Neuronal stem cell (in vitro differentiated cells): ENCODE measurements around the gene ZNF764.
"Not testable (repeated sequence)": the region's sequence is repeated elsewhere in the genome, so short reads cannot be mapped to it uniquely, and the experiment has no call there.

Source experiments
- DNase-seq: peaks from one replicate; pipeline ENCODE4 v3.0.0-alpha.2; 2013; ENCODE audit warnings: low spot score
- H2AFZ ChIP-seq: one replicate; pipeline ENCODE4 v1.6.1; 2013; ENCODE audit warnings: mild to moderate bottlenecking, low read length, inconsistent platforms
- H2AK5ac ChIP-seq: 2 replicates; pipeline ENCODE4 v1.6.1; 2013; ENCODE audit warnings: low read depth, mild to moderate bottlenecking, inconsistent platforms, low read length, moderate library complexity, mixed read lengths
- H2BK120ac ChIP-seq: 2 replicates; pipeline ENCODE4 v1.6.1; 2013; ENCODE audit warnings: low read depth, mild to moderate bottlenecking, inconsistent platforms, low read length, moderate library complexity, mixed read lengths
- H2BK12ac ChIP-seq: one replicate; pipeline ENCODE4 v1.6.1; 2013; ENCODE audit warnings: low read length, inconsistent platforms
- H2BK15ac ChIP-seq: 2 replicates; pipeline ENCODE4 v1.6.1; 2013; ENCODE audit warnings: mild to moderate bottlenecking, low read length, inconsistent platforms, mixed read lengths
- H2BK5ac ChIP-seq: one replicate; pipeline ENCODE4 v1.6.1; 2013; ENCODE audit warnings: inconsistent platforms, mild to moderate bottlenecking, low read length, moderate library complexity
- H3K14ac ChIP-seq: one replicate; pipeline ENCODE4 v1.6.1; 2013; ENCODE audit warnings: low read length, inconsistent platforms
- H3K18ac ChIP-seq: 2 replicates; pipeline ENCODE4 v1.6.1; 2013; ENCODE audit warnings: low read length, inconsistent platforms
- H3K23ac ChIP-seq: 2 replicates; pipeline ENCODE4 v1.6.1; 2013; ENCODE audit warnings: low read depth, mild to moderate bottlenecking, mixed read lengths, low read length, inconsistent platforms; ENCODE audit not compliant: poor library complexity
- H3K27ac ChIP-seq: replicated peaks from 3 replicates; pipeline ENCODE4 v1.5.1; 2013; ENCODE audit warnings: low read length, inconsistent platforms
- H3K27me3 ChIP-seq, 3 experiments: 2 replicates each; pipeline ENCODE4 v1.6.1; 2013; ENCODE audit warnings: low read length in 3 of 3, mild to moderate bottlenecking in 2 of 3, inconsistent platforms in 1 of 3, low read depth in 1 of 3, mixed read lengths in 1 of 3, moderate library complexity in 1 of 3; ENCODE audit not compliant: control insufficient read depth in 3 of 3, insufficient read depth in 3 of 3
- H3K36me3 ChIP-seq, 2 donors: replicated peaks in 1 of 2; 2 replicates each; pipeline ENCODE4 v1.6.1; 2013; ENCODE audit warnings: low read length in 2 of 2; ENCODE audit not compliant: control insufficient read depth in 2 of 2, insufficient read depth in 2 of 2
- H3K4ac ChIP-seq: 2 replicates; pipeline ENCODE4 v1.6.1; 2013; ENCODE audit warnings: inconsistent platforms, mild to moderate bottlenecking, low read length, moderate library complexity
- H3K4me1 ChIP-seq, 2 donors: 1 replicate in 1 of 2; 2 replicates in 1 of 2; pipeline ENCODE4 v1.6.1; 2013; ENCODE audit warnings: low read length in 2 of 2, low read depth in 1 of 2; ENCODE audit not compliant: control insufficient read depth in 2 of 2, insufficient read depth in 1 of 2
- H3K4me2 ChIP-seq: one replicate; pipeline ENCODE4 v1.6.1; 2013; ENCODE audit warnings: mild to moderate bottlenecking, low read length, inconsistent platforms; ENCODE audit not compliant: insufficient read depth, poor library complexity, severe bottlenecking
- H3K4me3 ChIP-seq, 2 donors: 2 replicates each; pipeline ENCODE4 v1.5.1; 2013; ENCODE audit warnings: low read length in 2 of 2, mild to moderate bottlenecking in 2 of 2, inconsistent platforms in 1 of 2, moderate library complexity in 1 of 2
- H3K79me1 ChIP-seq: one replicate; pipeline ENCODE4 v1.6.1; 2013; ENCODE audit warnings: low read depth, mild to moderate bottlenecking, inconsistent platforms, low read length, moderate library complexity
- H3K9ac ChIP-seq: one replicate; pipeline ENCODE4 v1.6.1; 2013; ENCODE audit warnings: mild to moderate bottlenecking, low read depth, low read length, inconsistent platforms; ENCODE audit not compliant: poor library complexity
- H3K9me3 ChIP-seq, 2 donors: replicated peaks in 1 of 2; 2 replicates each; pipeline versions ENCODE3 to v1.6.1; 2013; ENCODE audit warnings: low read length in 2 of 2, mild to moderate bottlenecking in 2 of 2, inconsistent platforms in 1 of 2, low read depth in 1 of 2, mixed read lengths in 1 of 2, moderate library complexity in 1 of 2; ENCODE audit not compliant: control insufficient read depth in 2 of 2, insufficient read depth in 1 of 2
- H4K8ac ChIP-seq: one replicate; pipeline ENCODE4 v1.6.1; 2013; ENCODE audit warnings: low read depth, mild to moderate bottlenecking, inconsistent platforms, low read length, moderate library complexity
- H4K91ac ChIP-seq: one replicate; pipeline ENCODE4 v1.6.1; 2013; ENCODE audit warnings: low read length, low read depth, mild to moderate bottlenecking, inconsistent platforms; ENCODE audit not compliant: poor library complexity
- WGBS, 2 donors: extraction: QIAGEN DNeasy Blood & Tissue Kit; methylation state at CpG; one replicate each; pipeline ENCODE4 v1.1.7; 2013; ENCODE audit warnings: missing lambda C conversion rate in 2 of 2, mixed read lengths in 1 of 2; ENCODE audit not compliant: insufficient read length in 2 of 2, insufficient replicate concordance in 1 of 2; ENCODE audit errors: extremely low coverage in 2 of 2; 5-methylcytosine and 5-hydroxymethylcytosine counted together

Gene ZNF764

GRCh38 chr16:30540916-30541464 is 17.2 kb downstream of the ZNF764 start:
- Histone ChIP-seq H2AFZ (peak overlapping the region; percentile 72), H3K4me1 (peaks cover 6 to 15% of the 10 kb centered on the region in 2 donors)
- not testable (repeated sequence) for H3K4me2 ChIP-seq, H2BK5ac ChIP-seq, H2BK15ac ChIP-seq, H3K36me3 ChIP-seq, H3K23ac ChIP-seq, H2BK12ac ChIP-seq, H4K8ac ChIP-seq, H2AK5ac ChIP-seq, H2BK120ac ChIP-seq, DNase-seq, H3K9ac ChIP-seq, H3K14ac ChIP-seq, H3K18ac ChIP-seq, H3K9me3 ChIP-seq, H3K27ac ChIP-seq, H3K27me3 ChIP-seq, H3K4ac ChIP-seq, H4K91ac ChIP-seq, H3K79me1 ChIP-seq, H3K4me3 ChIP-seq
- WGBS, 2 donors, result no CpG with 5 or more reads among the region's 9 CpGs

- not testable (repeated sequence) for H3K4me3 ChIP-seq, H2BK120ac ChIP-seq, H3K18ac ChIP-seq, H4K8ac ChIP-seq, H3K9me3 ChIP-seq, H2AFZ ChIP-seq, H2BK5ac ChIP-seq, H2BK15ac ChIP-seq, H3K9ac ChIP-seq, H4K91ac ChIP-seq, H3K27ac ChIP-seq, H2BK12ac ChIP-seq, H3K79me1 ChIP-seq, H3K36me3 ChIP-seq, H3K27me3 ChIP-seq, H3K4ac ChIP-seq, H2AK5ac ChIP-seq, H3K23ac ChIP-seq, H3K14ac ChIP-seq, DNase-seq, H3K4me2 ChIP-seq
- no CpG with 5 or more reads among the region's 13 CpGs for WGBS, 2 donors
- H3K4me1 ChIP-seq, result peaks cover 10 to 20% of the 10 kb centered on the region in 2 donors
Observed at GRCh38 chr16:30539986-30540526, 18.1 kb downstream of the ZNF764 start.

- no CpG with 5 or more reads among the region's 8 CpGs for WGBS, 2 donors
- no peak for DNase-seq
- peaks cover 1% of the 10 kb centered on the region for H3K79me1 ChIP-seq
- H3K9me3 ChIP-seq, result no peaks in the 10 kb centered on the region
- no peak overlapping the region for H4K8ac ChIP-seq
- no peak overlapping the region for H2BK12ac ChIP-seq
- H3K9ac ChIP-seq, result no peak overlapping the region
- no peak overlapping the region for H3K4me3 ChIP-seq
- H3K23ac ChIP-seq, result peak overlapping the region; percentile 11
- no peak overlapping the region for H3K4me2 ChIP-seq
- H2BK120ac ChIP-seq, result no peak overlapping the region
- no peak overlapping the region for H2BK15ac ChIP-seq
- H3K4ac ChIP-seq, result no peak overlapping the region
- H3K36me3 ChIP-seq, result no peaks in the 10 kb centered on the region
- no peak overlapping the region for H2AK5ac ChIP-seq
- no peak overlapping the region for H3K14ac ChIP-seq
- no peak overlapping the region for H2AFZ ChIP-seq
- no peak overlapping the region for H3K18ac ChIP-seq
- H2BK5ac ChIP-seq, result no peak overlapping the region
- no peak overlapping the region for H3K27ac ChIP-seq
- no peaks in the 10 kb centered on the region for H3K27me3 ChIP-seq
- no peak overlapping the region for H4K91ac ChIP-seq
- H3K4me1 ChIP-seq, result peaks cover 10 to 18% of the 10 kb centered on the region in 2 donors
Observed at GRCh38 chr16:30539000-30539964, 18.9 kb downstream of the ZNF764 start.

GRCh38 chr16:30536391-30537024 is 21.7 kb downstream of the ZNF764 start:
- H3K4me2 ChIP-seq, H2BK5ac ChIP-seq, H2AFZ ChIP-seq, H2AK5ac ChIP-seq, H2BK15ac ChIP-seq, H3K9me3 ChIP-seq, H3K9ac ChIP-seq, H4K8ac ChIP-seq, H3K4me3 ChIP-seq, H4K91ac ChIP-seq, H3K4ac ChIP-seq, H3K36me3 ChIP-seq, H3K14ac ChIP-seq, H2BK120ac ChIP-seq, H3K18ac ChIP-seq, DNase-seq, H2BK12ac ChIP-seq, H3K23ac ChIP-seq, H3K27me3 ChIP-seq, H3K27ac ChIP-seq: not testable (repeated sequence)
- Histone ChIP-seq H3K79me1 (peaks cover 12% of the 10 kb centered on the region), H3K4me1 (peaks cover 8 to 11% of the 10 kb centered on the region in 2 donors)
- WGBS, 2 donors, result no CpG with 5 or more reads among the region's 13 CpGs
